Panc1 (cell line): ENCODE data around the gene PLCH2. TPM values are rescaled to one million over a fixed set of nuclear protein-coding genes. Genes with fewer than 3 reads are reported as not detected.

Experiments
- ATAC-seq: fragments of 200-7000 bp; cut with Tn5 transposase; 2 replicates; pipeline ENCODE4 v1.9.1; 2020; ENCODE audit warnings: mild to moderate bottlenecking, moderate library complexity
- BruUV-seq: library from RNA; stranded (reverse); fragments of 400-500 nt; replicated peaks from 2 replicates; lab custom pipeline; 2021; lab: Mats Ljungman, UMichigan
- CTCF ChIA-PET: fragments of 300-600 bp; sonication (Branson Sonifier 250); formaldehyde crosslinking; loops from one replicate; lab custom pipeline; 2022; ENCODE audit warnings: antibody characterized with exemption; lab: Charles Lee
- POLR2A ChIA-PET: fragments of 300-600 bp; sonication (Branson Sonifier 250); formaldehyde crosslinking; loops from one replicate; lab custom pipeline; 2022; ENCODE audit warnings: antibody characterized with exemption; lab: Charles Lee
- DNase-seq: peaks from one replicate; pipeline ENCODE4 v3.0.0-alpha.2; 2010; ENCODE audit warnings: low read depth, low spot score
- H3K27ac ChIP-seq: 2 replicates; pipeline ENCODE4 v1.5.1; 2011; ENCODE audit warnings: mild to moderate bottlenecking, low read length, inconsistent platforms
- H3K27me3 ChIP-seq: fragments of 200-500 bp; sonication (Bioruptor generic); 2 replicates; pipeline ENCODE4 v1.6.0; 2014; ENCODE audit warnings: low read length, inconsistent platforms; ENCODE audit not compliant: control insufficient read depth, insufficient read depth
- H3K36me3 ChIP-seq: fragments of 200-500 bp; sonication (Bioruptor generic); 2 replicates; pipeline ENCODE4 v1.5.1; 2014; ENCODE audit warnings: inconsistent platforms, mild to moderate bottlenecking, low read length, moderate library complexity; ENCODE audit not compliant: control insufficient read depth, insufficient read depth
- H3K4me1 ChIP-seq: 2 replicates; pipeline ENCODE4 v1.5.1; 2011; ENCODE audit warnings: inconsistent platforms, mild to moderate bottlenecking, low read length, moderate library complexity; ENCODE audit not compliant: control insufficient read depth, insufficient read depth
- H3K4me3 ChIP-seq, 2 experiments: 2 replicates each; pipeline ENCODE4 v1.5.1; 2011 to 2012; ENCODE audit warnings: low read depth in 2 of 2, low read length in 2 of 2, mild to moderate bottlenecking in 2 of 2, inconsistent platforms in 1 of 2, moderate library complexity in 1 of 2
- H3K9me3 ChIP-seq: fragments of 200-500 bp; sonication (Bioruptor generic); 2 replicates; pipeline ENCODE4 v1.5.1; 2014; ENCODE audit warnings: low read depth, mild to moderate bottlenecking, inconsistent platforms, low read length, moderate library complexity; ENCODE audit not compliant: control insufficient read depth, insufficient read depth
- CTCF ChIP-seq: fragments of 450-650 bp; IDR thresholded peaks from 2 replicates; pipeline ENCODE4 v1.5.1; 2017; ENCODE audit warnings: mild to moderate bottlenecking
- POLR2AphosphoS5 ChIP-seq: IDR thresholded peaks from 2 replicates; pipeline ENCODE4 v1.6.1; 2012; ENCODE audit warnings: mild to moderate bottlenecking, low read depth, low read length, moderate library complexity
- REST ChIP-seq, 2 experiments: IDR thresholded peaks; 2 replicates each; pipeline ENCODE4 v1.6.1; 2011 to 2012; ENCODE audit warnings: low read depth in 2 of 2, control low read depth in 1 of 2, low read length in 1 of 2, mild to moderate bottlenecking in 1 of 2, moderate library complexity in 1 of 2; ENCODE audit not compliant: insufficient read depth in 1 of 2
- SIN3A ChIP-seq: IDR thresholded peaks from 2 replicates; pipeline ENCODE4 v1.6.1; 2012; ENCODE audit warnings: low read depth, mild to moderate bottlenecking, low read length, moderate library complexity, borderline replicate concordance; ENCODE audit not compliant: insufficient read depth
- TCF7L2 ChIP-seq: IDR thresholded peaks from 2 replicates; pipeline ENCODE4 v1.6.1; 2011; ENCODE audit warnings: mild to moderate bottlenecking, low read depth, low read length, inconsistent platforms
- in situ Hi-C: cut with HindIII; loops from 2 replicates; pipeline ENCODE4 v1.10.0; 2016; ENCODE audit warnings: low sequenced_read_pairs, low pct_unique_long_range_greater_than_20kb
- intact Hi-C: fragments of 100-400 bp; cut with micrococcal nuclease; formaldehyde crosslinking; loops from one replicate; pipeline ENCODE4 v1.10.0; 2022; ENCODE audit not compliant: unreplicated experiment
- total RNA-seq: library from RNA; stranded (reverse); gene quantifications from one replicate; pipeline ENCODE4 v1.2.1, GENCODE V29; 2021; ENCODE audit not compliant: unreplicated experiment

PLCH2 gene
- total RNA-seq, 1 experiment from 2014 or later: 41.2 TPM

GRCh38 chr1:2512862-2513421 is 36.9 kb downstream of the PLCH2 start:
- ATAC-seq (no peak), DNase-seq (no peak)
- no peak overlapping the region for H3K27ac ChIP-seq
- TF ChIP-seq REST (IDR thresholded peaks at IDR 0.05; ENCODE audit: insufficient read depth in 1 of 2, low read depth in 2 of 2, low read length in 1 of 2): no peak
- TF ChIP-seq CTCF: no peak
- no peak for TF ChIP-seq SIN3A
- no peak for TF ChIP-seq POLR2AphosphoS5
- TF ChIP-seq TCF7L2: no peak
- intact Hi-C loops: no loop called here
- POLR2A ChIA-PET: no interaction called here
- in situ Hi-C loops: no loop called here
- H3K9me3 ChIP-seq: no peaks in the 10 kb centered on the region
- H3K27me3 ChIP-seq: no peaks in the 10 kb centered on the region
- no peak overlapping the region for H3K4me3 ChIP-seq
- H3K36me3 ChIP-seq: peaks cover 3% of the 10 kb centered on the region
- H3K4me1 ChIP-seq: no peaks in the 10 kb centered on the region
- no TSS peak for BruUV-seq
- CTCF ChIA-PET: no interaction called here

- ChIA-PET POLR2A (no interaction called here), CTCF (no interaction called here)
- ATAC-seq (no peak), DNase-seq (no peak)
- H3K4me3 ChIP-seq: no peak overlapping the region
- BruUV-seq: no TSS peak
- in situ Hi-C loops: no loop called here
- no peaks in the 10 kb centered on the region for H3K9me3 ChIP-seq
- no peak overlapping the region for H3K27ac ChIP-seq
- H3K36me3 ChIP-seq: peaks cover 3% of the 10 kb centered on the region
- TF ChIP-seq SIN3A (no peak), TCF7L2 (no peak)
- intact Hi-C loops: no loop called here
- no peaks in the 10 kb centered on the region for H3K4me1 ChIP-seq
- no peaks in the 10 kb centered on the region for H3K27me3 ChIP-seq
These were observed 38.0 kb downstream of the PLCH2 start for GRCh38 chr1:2513939-2514652.
